Measurements from ENCODE around the gene ZNF423. TPM values are rescaled to one million over a fixed set of nuclear protein-coding genes. Genes with fewer than 3 reads are reported as not detected.

ZNF423 gene
- total and polyA plus RNA-seq, 5 donors, result 5.5 to 22.2 (median 14.4) TPM

DNA sequence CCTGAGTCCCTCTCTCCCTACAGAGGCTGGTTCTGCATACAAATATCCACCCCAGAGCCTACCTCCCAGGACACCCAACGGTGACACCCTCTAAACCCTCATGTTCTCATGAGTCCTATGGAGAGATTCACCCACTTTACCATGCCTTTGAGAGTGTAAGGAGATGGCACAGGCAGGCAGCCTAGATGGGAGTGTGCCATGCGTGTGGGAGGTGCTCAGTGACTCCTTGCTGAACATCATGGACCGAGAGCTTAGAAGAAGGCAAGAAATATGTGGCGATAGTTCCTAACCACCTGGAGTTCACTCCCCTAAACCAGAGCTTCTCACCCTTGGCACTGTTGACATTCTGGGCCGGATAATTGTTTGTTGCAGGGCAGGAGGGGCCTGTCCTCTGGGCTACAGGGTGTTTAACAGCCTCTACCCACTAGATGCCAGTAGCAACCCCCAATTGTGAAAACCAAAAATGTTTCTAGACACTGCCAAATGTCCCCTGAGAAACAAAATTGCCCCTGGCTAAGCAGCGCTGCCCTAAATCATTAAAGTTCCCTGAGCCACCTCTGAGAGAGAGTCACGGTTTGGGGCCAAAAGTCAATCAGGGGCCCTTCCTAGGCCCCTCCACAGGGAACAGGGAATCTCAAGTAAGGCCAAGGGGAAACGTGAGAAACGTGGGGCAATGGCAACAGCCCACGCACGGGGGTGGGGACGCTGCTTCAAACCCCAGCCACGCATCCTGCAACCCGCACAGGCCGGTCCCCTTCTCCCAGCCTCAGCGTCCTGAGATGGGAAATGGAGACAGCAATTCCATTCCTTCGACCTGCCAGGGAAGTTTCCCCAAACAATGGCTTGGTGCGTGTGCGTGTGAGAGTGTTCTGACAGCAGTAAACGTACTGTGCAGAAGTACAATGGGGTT lies 415.5 kb downstream of the ZNF423 start:
- 68% methylated on average over 20 of the region's 20 CpGs for WGBS
- no peaks in the 10 kb centered on the region for H3K9me3 ChIP-seq (ENCODE audit: control insufficient read depth, low read length)
- intact Hi-C loops (cut with DNase I), result no loop called here
- no peaks in the 10 kb centered on the region for H3K27me3 ChIP-seq (ENCODE audit: control insufficient read depth, insufficient read depth)
- no peak for DNase-seq
- H3K4me1 ChIP-seq (ENCODE audit: control insufficient read depth, insufficient read depth, low read length), result peaks cover 2% of the 10 kb centered on the region
- H3K27ac ChIP-seq (ENCODE audit: low read length), result no peak overlapping the region
- no peak overlapping the region for H3K4me3 ChIP-seq (ENCODE audit: low read length)
- ATAC-seq, result no peak

GRCh38 chr16:49439676-49440075 lies 416.2 kb downstream of the ZNF423 start:
- no peak for DNase-seq
- H3K4me1 ChIP-seq (ENCODE audit: control insufficient read depth, insufficient read depth, low read length), result peaks cover 2% of the 10 kb centered on the region
- no peaks in the 10 kb centered on the region for H3K9me3 ChIP-seq (ENCODE audit: control insufficient read depth, low read length)
- no peaks in the 10 kb centered on the region for H3K27me3 ChIP-seq (ENCODE audit: control insufficient read depth, insufficient read depth)
- H3K27ac ChIP-seq (ENCODE audit: low read length), result no peak overlapping the region
- intact Hi-C loops (cut with DNase I), result no loop called here
- ATAC-seq, result no peak
- 90% methylated on average over 4 of the region's 4 CpGs for WGBS
- no peak overlapping the region for H3K4me3 ChIP-seq (ENCODE audit: low read length)

DNA sequence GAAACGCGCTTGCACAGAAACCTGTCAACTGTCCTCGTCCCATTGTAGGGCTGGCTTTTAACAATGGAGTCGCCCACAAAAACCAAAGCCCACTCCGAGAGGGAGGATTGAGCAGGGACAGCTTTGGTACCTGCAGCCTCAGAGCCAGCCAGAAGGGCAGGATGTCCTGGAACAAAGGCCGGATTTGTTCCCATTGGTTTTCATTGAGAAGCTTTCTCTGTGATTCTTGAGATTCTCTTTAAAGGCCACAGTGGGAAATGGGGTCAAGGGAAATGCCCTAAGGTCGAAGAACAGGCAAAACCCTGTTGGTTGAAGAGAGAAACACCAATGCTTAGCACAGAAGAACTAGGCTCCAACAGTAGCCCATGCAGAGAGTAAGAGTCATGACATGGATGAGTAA lies 416.9 kb downstream of the ZNF423 start:
- Histone ChIP-seq H3K4me1 (ENCODE audit: control insufficient read depth, insufficient read depth, low read length) (peaks cover 2% of the 10 kb centered on the region), H3K4me3 (ENCODE audit: low read length) (no peak overlapping the region), H3K27me3 (ENCODE audit: control insufficient read depth, insufficient read depth) (no peaks in the 10 kb centered on the region), H3K27ac (ENCODE audit: low read length) (no peak overlapping the region), H3K9me3 (ENCODE audit: control insufficient read depth, low read length) (no peaks in the 10 kb centered on the region)
- ATAC-seq (no peak), DNase-seq (no peak)
- WGBS, result 66% methylated on average over 7 of the region's 7 CpGs
- intact Hi-C loops (cut with DNase I), result no loop called here

Other genes starting within 250 kb of the ZNF423 start
- gene CNEP1R1, start 169.1 kb upstream of the ZNF423 start, total RNA-seq, result 10 to 100 TPM; 14.1 to 20.6 (median 19.1) TPM
- gene CNEP1R1, start 169.1 kb upstream of the ZNF423 start, polyA plus RNA-seq, result 14.9 TPM
- 10 to 100 TPM in 3 of 4 donors, 1 to 10 TPM in 1; 10.0 to 16.1 (median 11.9) TPM for gene HEATR3, start 209.9 kb upstream of the ZNF423 start, total RNA-seq
- 4.0 TPM for gene HEATR3, start 209.9 kb upstream of the ZNF423 start, polyA plus RNA-seq

All from right cardiac atrium (tissue), 5 donors.